ENCODE measurements around the gene MRPL55. TPM values are rescaled to one million over a fixed set of nuclear protein-coding genes. Genes with fewer than 3 reads are reported as not detected.

MRPL55 gene
- total RNA-seq, 5 donors from 2014 or later (not counting 1 experiment from before 2014, with no cell fraction given) = 49.7 to 63.5 (median 55.9) TPM

DNA sequence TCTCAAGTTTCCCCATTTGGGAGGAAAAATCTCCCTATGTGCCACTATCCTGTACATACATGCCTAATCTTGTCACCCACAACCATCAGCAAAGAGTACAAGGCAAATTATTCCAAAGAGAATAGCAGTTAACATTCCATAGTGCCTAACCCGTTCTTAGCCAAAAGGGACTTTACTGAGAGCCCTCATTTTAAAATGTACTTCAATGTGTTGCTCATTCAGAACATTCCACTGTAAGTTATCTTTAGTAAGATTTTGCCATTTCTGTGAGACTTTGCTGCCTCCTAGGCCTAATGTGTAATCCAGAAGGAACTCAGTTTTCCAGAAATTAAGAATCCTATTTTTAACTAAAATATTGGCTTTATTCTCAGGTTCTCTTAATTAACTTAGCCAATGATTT, 11.3 kb upstream of the MRPL55 start:
- H3K9me3 ChIP-seq = no peaks in the 10 kb centered on the region
- H3K4me1 ChIP-seq (ENCODE audit: control insufficient read depth in 1 of 2, extremely low read depth in 1 of 2, insufficient read depth in 2 of 2, low read length in 2 of 2) = no peaks in the 10 kb centered on the region
- no CpG with 5 or more reads among the region's 1 CpG for WGBS (ENCODE audit: insufficient coverage)
- peaks cover 0 to 5% (median 0%) of the 10 kb centered on the region in 3 donors for H3K4me1 Mint-ChIP-seq
- DNase-seq = no peak
- ChIA-PET CTCF (no interaction called here), POLR2A (no interaction called here)
- H3K9me3 Mint-ChIP-seq = peaks cover 0 to 3% (median 0%) of the 10 kb centered on the region in 3 donors
- H3K36me3 ChIP-seq (ENCODE audit: control insufficient read depth in 2 of 2, extremely low read depth in 1 of 2, insufficient read depth in 1 of 2, low read length in 1 of 2) = no peaks in the 10 kb centered on the region
- no peak overlapping the region for H3K27ac Mint-ChIP-seq
- peaks cover 0 to 2% of the 10 kb centered on the region in 2 donors for H3K27me3 Mint-ChIP-seq
- peaks cover 2% of the 10 kb centered on the region for H3K36me3 Mint-ChIP-seq
- H3K4me3 ChIP-seq (ENCODE audit: control insufficient read depth in 1 of 2, extremely low read depth in 1 of 2, low read length in 1 of 2) = no peak overlapping the region
- peaks cover 0 to 2% of the 10 kb centered on the region in 2 experiments for H3K27me3 ChIP-seq (replicated peaks in 1 of 2; ENCODE audit: control insufficient read depth in 2 of 2, extremely low read depth in 1 of 2, insufficient read depth in 2 of 2, low read length in 1 of 2)
- no peak overlapping the region for H3K27ac ChIP-seq (ENCODE audit: low read length)
- no peak for ATAC-seq (replicated peaks in 1 of 4)
- H3K4me3 Mint-ChIP-seq = no peak overlapping the region

DNA sequence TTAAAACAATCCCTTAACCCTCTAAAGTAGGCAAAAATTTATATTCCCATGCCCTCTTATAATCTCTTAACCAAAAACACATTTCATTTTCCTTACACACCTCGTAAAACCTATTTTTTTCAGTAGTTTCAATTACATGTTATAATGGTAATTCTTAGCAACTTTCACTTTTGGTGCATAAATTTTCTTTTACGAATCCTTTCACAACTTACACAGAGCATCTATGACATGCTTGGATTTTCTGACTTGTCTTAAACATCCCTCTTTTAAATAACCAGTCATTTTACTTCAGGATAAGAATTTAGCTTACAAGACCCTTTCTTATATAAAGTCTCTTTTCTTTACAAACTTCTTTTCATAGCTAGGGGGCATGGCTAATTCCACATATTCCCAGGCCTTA, 8.9 kb upstream of the MRPL55 start:
- Mint-ChIP-seq H3K27ac (no peak overlapping the region), H3K27me3 (no peaks in the 10 kb centered on the region), H3K9me3 (peaks cover 0 to 3% (median 0%) of the 10 kb centered on the region in 3 donors), H3K4me1 (peaks cover 0 to 5% (median 0%) of the 10 kb centered on the region in 3 donors), H3K36me3 (peaks cover 2% of the 10 kb centered on the region), H3K4me3 (no peak overlapping the region)
- ChIA-PET POLR2A (no interaction called here), CTCF (no interaction called here)
- ATAC-seq (replicated peaks in 1 of 4) (no peak), DNase-seq (no peak)
- H3K36me3 ChIP-seq (ENCODE audit: control insufficient read depth in 2 of 2, extremely low read depth in 1 of 2, insufficient read depth in 1 of 2, low read length in 1 of 2) = no peaks in the 10 kb centered on the region
- WGBS (ENCODE audit: insufficient coverage) = no CpG with 5 or more reads among the region's 2 CpGs
- H3K4me1 ChIP-seq (ENCODE audit: control insufficient read depth in 1 of 2, extremely low read depth in 1 of 2, insufficient read depth in 2 of 2, low read length in 2 of 2) = no peaks in the 10 kb centered on the region
- H3K27me3 ChIP-seq (replicated peaks in 1 of 2; ENCODE audit: control insufficient read depth in 2 of 2, extremely low read depth in 1 of 2, insufficient read depth in 2 of 2, low read length in 1 of 2) = peaks cover 0 to 2% of the 10 kb centered on the region in 2 experiments
- no peaks in the 10 kb centered on the region for H3K9me3 ChIP-seq
- H3K4me3 ChIP-seq (ENCODE audit: control insufficient read depth in 1 of 2, extremely low read depth in 1 of 2, low read length in 1 of 2) = no peak overlapping the region
- H3K27ac ChIP-seq (ENCODE audit: low read length) = no peak overlapping the region

DNA sequence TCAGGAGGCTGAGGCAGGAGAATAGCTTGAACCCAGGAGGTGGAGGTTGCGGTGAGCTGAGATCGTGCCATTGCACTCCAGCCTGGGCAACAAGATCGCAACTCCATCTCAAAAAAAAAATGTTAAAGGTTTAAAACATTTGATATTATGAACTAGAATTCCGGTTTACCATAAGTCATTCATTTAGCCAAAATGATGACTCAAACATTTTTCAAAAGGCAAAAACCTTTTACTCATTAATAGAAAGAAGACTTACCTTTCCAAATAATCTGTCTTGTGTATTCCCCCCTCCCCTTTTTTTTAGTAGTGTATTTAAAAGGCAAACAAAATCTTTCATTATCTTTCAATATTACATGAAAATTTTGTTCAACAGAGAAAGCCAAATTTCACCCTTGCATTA, 8.2 kb upstream of the MRPL55 start:
- peaks cover 0 to 3% (median 0%) of the 10 kb centered on the region in 3 donors for H3K9me3 Mint-ChIP-seq

DNA sequence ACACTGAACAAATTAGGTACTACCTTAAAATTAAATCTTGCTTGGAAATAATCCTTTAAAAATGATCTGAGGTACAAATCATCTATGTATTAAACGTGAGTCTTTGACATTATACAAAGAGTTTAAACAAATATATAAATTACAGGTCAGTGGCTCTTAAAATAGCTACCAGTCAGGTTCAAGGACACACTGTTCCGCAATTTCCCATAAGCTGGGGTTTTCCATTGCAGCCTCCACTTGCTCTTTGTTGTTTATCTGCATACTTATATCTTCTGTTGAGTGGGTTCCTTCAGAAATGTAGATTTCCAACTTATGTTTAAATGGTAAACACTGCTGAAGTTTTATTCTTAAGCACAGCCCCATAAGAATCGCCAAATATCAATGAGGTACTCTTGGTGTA, 5.7 kb upstream of the MRPL55 start:
- Histone ChIP-seq H3K9me3 (no peaks in the 10 kb centered on the region), H3K4me3 (ENCODE audit: control insufficient read depth in 1 of 2, extremely low read depth in 1 of 2, low read length in 1 of 2) (no peak overlapping the region), H3K4me1 (ENCODE audit: control insufficient read depth in 1 of 2, extremely low read depth in 1 of 2, insufficient read depth in 2 of 2, low read length in 2 of 2) (peaks cover 0 to 5% of the 10 kb centered on the region in 2 experiments), H3K36me3 (ENCODE audit: control insufficient read depth in 2 of 2, extremely low read depth in 1 of 2, insufficient read depth in 1 of 2, low read length in 1 of 2) (no peaks in the 10 kb centered on the region), H3K27me3 (replicated peaks in 1 of 2; ENCODE audit: control insufficient read depth in 2 of 2, extremely low read depth in 1 of 2, insufficient read depth in 2 of 2, low read length in 1 of 2) (peaks cover 0 to 2% of the 10 kb centered on the region in 2 experiments), H3K27ac (ENCODE audit: low read length) (no peak overlapping the region)
- Mint-ChIP-seq H3K9me3 (peaks cover 0 to 3% (median 0%) of the 10 kb centered on the region in 3 donors), H3K4me1 (peaks cover 0 to 5% (median 3%) of the 10 kb centered on the region in 3 donors), H3K4me3 (no peak overlapping the region), H3K36me3 (peaks cover 2% of the 10 kb centered on the region), H3K27me3 (no peaks in the 10 kb centered on the region), H3K27ac (no peak overlapping the region)
- DNase-seq = no peak
- no peak for ATAC-seq (replicated peaks in 1 of 4)
- no CpG with 5 or more reads among the region's 3 CpGs for WGBS (ENCODE audit: insufficient coverage)
- ChIA-PET POLR2A (no interaction called here), CTCF (no interaction called here)

More for the DNA sequence above, 8.2 kb upstream of the MRPL55 start:
- Histone ChIP-seq H3K27ac (ENCODE audit: low read length) (no peak overlapping the region), H3K36me3 (ENCODE audit: control insufficient read depth in 2 of 2, extremely low read depth in 1 of 2, insufficient read depth in 1 of 2, low read length in 1 of 2) (no peaks in the 10 kb centered on the region), H3K9me3 (no peaks in the 10 kb centered on the region), H3K4me3 (ENCODE audit: control insufficient read depth in 1 of 2, extremely low read depth in 1 of 2, low read length in 1 of 2) (no peak overlapping the region), H3K4me1 (ENCODE audit: control insufficient read depth in 1 of 2, extremely low read depth in 1 of 2, insufficient read depth in 2 of 2, low read length in 2 of 2) (no peaks in the 10 kb centered on the region), H3K27me3 (replicated peaks in 1 of 2; ENCODE audit: control insufficient read depth in 2 of 2, extremely low read depth in 1 of 2, insufficient read depth in 2 of 2, low read length in 1 of 2) (peaks cover 0 to 2% of the 10 kb centered on the region in 2 experiments)
- no peak for ATAC-seq (replicated peaks in 1 of 4)
- no peak for DNase-seq
- CTCF ChIA-PET = no interaction called here
- H3K36me3 Mint-ChIP-seq = peaks cover 2% of the 10 kb centered on the region
- POLR2A ChIA-PET = interaction anchor here in 1 of 2 donors (0.7 kb wide), 1 partner anchor 64 kb away, joined by 3 read pairs; no protein-coding TSS in a partner anchor
- H3K27me3 Mint-ChIP-seq = no peaks in the 10 kb centered on the region
- H3K4me1 Mint-ChIP-seq = peaks cover 0 to 5% (median 0%) of the 10 kb centered on the region in 3 donors
- no CpG with 5 or more reads among the region's 4 CpGs for WGBS (ENCODE audit: insufficient coverage)
- no peak overlapping the region for H3K27ac Mint-ChIP-seq
- H3K4me3 Mint-ChIP-seq = no peak overlapping the region

DNA sequence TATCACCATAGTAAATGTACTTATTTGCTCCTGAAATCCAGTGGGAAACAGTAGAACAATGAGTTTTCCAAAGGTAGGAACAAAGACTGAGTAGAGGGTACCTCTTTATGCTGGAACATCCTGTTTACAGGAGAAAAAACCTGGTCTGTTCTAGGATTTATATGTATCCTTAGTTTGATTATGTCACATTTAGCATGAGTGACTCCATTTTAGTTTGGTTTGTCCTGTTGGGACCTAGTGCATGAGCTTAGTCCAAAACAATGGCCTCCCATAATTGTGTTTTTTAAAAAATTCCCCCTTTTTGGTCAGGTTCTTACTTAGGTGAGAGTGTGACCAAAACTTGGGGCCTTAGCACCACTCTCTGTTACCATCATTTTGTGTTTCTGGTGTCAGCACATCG, 3.5 kb upstream of the MRPL55 start:
- Mint-ChIP-seq H3K4me1 (peaks cover 3 to 20% (median 18%) of the 10 kb centered on the region in 3 donors), H3K27me3 (no peaks in the 10 kb centered on the region), H3K27ac (no peak overlapping the region), H3K36me3 (no peaks in the 10 kb centered on the region), H3K9me3 (no peaks in the 10 kb centered on the region), H3K4me3 (no peak overlapping the region)
- Histone ChIP-seq H3K27ac (ENCODE audit: low read length) (no peak overlapping the region), H3K9me3 (no peaks in the 10 kb centered on the region), H3K4me1 (ENCODE audit: control insufficient read depth in 1 of 2, extremely low read depth in 1 of 2, insufficient read depth in 2 of 2, low read length in 2 of 2) (peaks cover 3 to 24% of the 10 kb centered on the region in 2 experiments), H3K4me3 (ENCODE audit: control insufficient read depth in 1 of 2, extremely low read depth in 1 of 2, low read length in 1 of 2) (no peak overlapping the region), H3K36me3 (ENCODE audit: control insufficient read depth in 2 of 2, extremely low read depth in 1 of 2, insufficient read depth in 1 of 2, low read length in 1 of 2) (peaks cover 0 to 2% of the 10 kb centered on the region in 2 donors), H3K27me3 (replicated peaks in 1 of 2; ENCODE audit: control insufficient read depth in 2 of 2, extremely low read depth in 1 of 2, insufficient read depth in 2 of 2, low read length in 1 of 2) (peaks cover 0 to 6% of the 10 kb centered on the region in 2 experiments)
- ChIA-PET POLR2A (no interaction called here), CTCF (interaction anchor here in 1 of 2 donors (0.6 kb wide), 1 partner anchor 1229 kb away, joined by 3 read pairs; no protein-coding TSS in a partner anchor)
- DNase-seq (no peak), ATAC-seq (replicated peaks in 1 of 4) (no peak)
- no CpG with 5 or more reads among the region's 1 CpG for WGBS (ENCODE audit: insufficient coverage)

DNA sequence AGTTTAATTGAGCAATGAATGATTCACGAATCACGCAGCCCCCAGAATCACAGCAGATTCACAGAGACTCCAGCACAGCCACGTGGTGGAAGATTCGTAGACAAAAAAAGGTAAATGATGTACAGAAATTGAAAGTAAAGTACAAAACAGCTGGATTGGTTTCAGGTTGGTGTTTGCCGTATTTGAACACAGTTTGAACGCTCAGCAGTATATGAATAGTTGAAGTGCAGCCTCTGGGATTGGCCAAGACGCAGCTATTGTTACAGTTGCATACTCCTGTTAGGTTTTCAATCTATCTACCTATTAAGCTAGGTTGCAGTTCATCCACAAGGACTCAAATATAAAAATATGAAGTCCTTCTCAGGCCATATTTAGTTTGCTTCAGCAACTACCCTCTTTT, 3.1 kb upstream of the MRPL55 start:
- ATAC-seq (replicated peaks in 1 of 4) = no peak
- no peak overlapping the region for H3K27ac Mint-ChIP-seq
- peaks cover 6 to 23% (median 19%) of the 10 kb centered on the region in 3 donors for H3K4me1 Mint-ChIP-seq
- no peaks in the 10 kb centered on the region for H3K27me3 Mint-ChIP-seq
- WGBS (ENCODE audit: insufficient coverage) = 76% methylated on average over 4 of the region's 7 CpGs
- H3K9me3 ChIP-seq = no peaks in the 10 kb centered on the region
- no peak overlapping the region for H3K4me3 Mint-ChIP-seq
- peaks cover 3 to 28% of the 10 kb centered on the region in 2 experiments for H3K4me1 ChIP-seq (ENCODE audit: control insufficient read depth in 1 of 2, extremely low read depth in 1 of 2, insufficient read depth in 2 of 2, low read length in 2 of 2)
- H3K36me3 Mint-ChIP-seq = no peaks in the 10 kb centered on the region
- H3K36me3 ChIP-seq (ENCODE audit: control insufficient read depth in 2 of 2, extremely low read depth in 1 of 2, insufficient read depth in 1 of 2, low read length in 1 of 2) = peaks cover 0 to 7% of the 10 kb centered on the region in 2 donors
- POLR2A ChIA-PET = no interaction called here
- DNase-seq = no peak
- H3K9me3 Mint-ChIP-seq = no peaks in the 10 kb centered on the region
- H3K4me3 ChIP-seq (ENCODE audit: control insufficient read depth in 1 of 2, extremely low read depth in 1 of 2, low read length in 1 of 2) = no peak overlapping the region
- CTCF ChIA-PET = interaction anchor here in 1 of 2 donors (0.6 kb wide), 1 partner anchor 1230 kb away, joined by 3 read pairs; no protein-coding TSS in a partner anchor
- peaks cover 0 to 6% of the 10 kb centered on the region in 2 experiments for H3K27me3 ChIP-seq (replicated peaks in 1 of 2; ENCODE audit: control insufficient read depth in 2 of 2, extremely low read depth in 1 of 2, insufficient read depth in 2 of 2, low read length in 1 of 2)
- H3K27ac ChIP-seq (ENCODE audit: low read length) = no peak overlapping the region

All from T-cell (primary cell).